SW480 (cell line): ENCODE results near the gene KDF1.

Experiments used
- DNase-seq: peaks from one replicate; pipeline ENCODE4 v3.0.0-alpha.2; 2016; ENCODE audit warnings: low spot score

KDF1 gene

GRCh38 chr1:26915204-26915842 lies 44.9 kb downstream of the KDF1 start:
- DNase-seq: no peak

GRCh38 chr1:26913754-26914619 lies 46.3 kb downstream of the KDF1 start, which contains the start of gene NR0B2:
TSS of gene NR0B2 (minus strand) at chr1:26913975. CDS start at chr1:26913940, 35 bp downstream.
- DNase-seq: peak; percentile 13

GRCh38 chr1:26913389-26913753 lies 46.9 kb downstream of the KDF1 start:
- DNase-seq: no peak

GRCh38 chr1:26912147-26912490 lies 48.1 kb downstream of the KDF1 start:
- DNase-seq: no peak

- no peak for DNase-seq
Observed at GRCh38 chr1:26911399-26912146, 48.7 kb downstream of the KDF1 start.

GRCh38 chr1:26910343-26911160 lies 49.7 kb downstream of the KDF1 start:
- DNase-seq: no peak

GRCh38 chr1:26909951-26910342 lies 50.3 kb downstream of the KDF1 start:
- no peak for DNase-seq

- DNase-seq: peak; percentile 43
Observed at GRCh38 chr1:26907071-26907917, 53.0 kb downstream of the KDF1 start.

GRCh38 chr1:26900815-26901511 lies 59.3 kb downstream of the KDF1 start:
- no peak for DNase-seq

- DNase-seq: peak; percentile 86
Observed at GRCh38 chr1:26900001-26900814, 60.1 kb downstream of the KDF1 start, which contains the start of gene GPATCH3. TSS of gene GPATCH3 (minus strand) at chr1:26900467. CDS start at chr1:26900442, 25 bp downstream.
